Measurements from ENCODE around the gene ADIPOQ. TPM values are rescaled to one million over a fixed set of nuclear protein-coding genes. Genes with fewer than 3 reads are reported as not detected.
"Not testable (repeated sequence)": the region's sequence is repeated elsewhere in the genome, so short reads cannot be mapped to it uniquely, and the experiment has no call there.

The ADIPOQ gene
- total and polyA plus RNA-seq, 4 experiments from 2014 or later = not detected

- no peaks in the 10 kb centered on the region for H3K27me3 ChIP-seq (ENCODE audit: insufficient read depth, low read length)
- peaks cover 0 to 9% (median 0%) of the 10 kb centered on the region in 8 donors for H3K9me3 Mint-ChIP-seq
- H3K27ac ChIP-seq (ENCODE audit: low read depth, low read length) = no peak overlapping the region
- peaks cover 8 to 19% (median 14%) of the 10 kb centered on the region in 4 donors for H3K4me1 Mint-ChIP-seq
- no peak for DNase-seq
- H3K36me3 Mint-ChIP-seq = no peaks in the 10 kb centered on the region
- H3K4me3 Mint-ChIP-seq = no peak overlapping the region
- intact Hi-C loops (cut with micrococcal nuclease) = no loop called here
- H3K36me3 ChIP-seq (ENCODE audit: insufficient read depth, low read length) = no peaks in the 10 kb centered on the region
- H3K27me3 Mint-ChIP-seq = no peaks in the 10 kb centered on the region
- peaks cover 9% of the 10 kb centered on the region for H3K4me1 ChIP-seq (ENCODE audit: insufficient read depth, low read length)
- no peak overlapping the region for H3K4me3 ChIP-seq (ENCODE audit: low read length in 2 of 2)
- H3K27ac Mint-ChIP-seq = peak overlapping the region in 1 of 7 donors; percentile 9
- H3K9me3 ChIP-seq (ENCODE audit: control insufficient read depth in 1 of 2, low read length in 2 of 2) = no peaks in the 10 kb centered on the region
- ChIA-PET CTCF (ENCODE audit: partially characterized antibody) (interaction anchor here (1.0 to 6.7 kb wide), 9 partner anchors 78 to 312 kb away, joined by 3 to 69 read pairs (median 3); partner anchors contain the start of gene RPL39L), POLR2A (ENCODE audit: partially characterized antibody) (interaction anchor here (1.2 to 6.9 kb wide), 4 partner anchors 9 to 260 kb away, joined by 3 to 104 read pairs (median 4); partner anchors contain the start of gene ST6GAL1)
Observed at GRCh38 chr3:186852994-186853393, 10.5 kb downstream of the ADIPOQ start.

- ChIA-PET POLR2A (ENCODE audit: partially characterized antibody) (interaction anchor here (1.2 to 6.9 kb wide), 3 partner anchors 8 to 79 kb away, joined by 3 to 104 read pairs (median 6); partner anchors contain the start of gene ST6GAL1), CTCF (ENCODE audit: partially characterized antibody) (interaction anchor here (1.4 kb wide), 1 partner anchor 67 kb away, joined by 3 read pairs; no protein-coding TSS in a partner anchor)
- Histone ChIP-seq H3K4me1 (ENCODE audit: insufficient read depth, low read length) (peaks cover 9% of the 10 kb centered on the region), H3K27ac (ENCODE audit: low read depth, low read length) (no peak overlapping the region), H3K9me3 (ENCODE audit: control insufficient read depth in 1 of 2, low read length in 2 of 2) (no peaks in the 10 kb centered on the region), H3K36me3 (ENCODE audit: insufficient read depth, low read length) (no peaks in the 10 kb centered on the region), H3K27me3 (ENCODE audit: insufficient read depth, low read length) (no peaks in the 10 kb centered on the region), H3K4me3 (ENCODE audit: low read length in 2 of 2) (no peak overlapping the region)
- Mint-ChIP-seq H3K27me3 (no peaks in the 10 kb centered on the region), H3K9me3 (peaks cover 0 to 11% (median 2%) of the 10 kb centered on the region in 8 donors), H3K4me1 (peaks cover 8 to 19% (median 14%) of the 10 kb centered on the region in 4 donors), H3K36me3 (no peaks in the 10 kb centered on the region), H3K27ac (no peak overlapping the region), H3K4me3 (no peak overlapping the region)
- intact Hi-C loops (cut with micrococcal nuclease) = no loop called here
- no peak for DNase-seq
Observed at GRCh38 chr3:186854146-186854545, 11.6 kb downstream of the ADIPOQ start.

- ChIA-PET CTCF (ENCODE audit: partially characterized antibody) (interaction anchor here (1.2 to 2.8 kb wide), 4 partner anchors 66 to 284 kb away, joined by 3 to 10 read pairs (median 4); partner anchors contain the start of gene RPL39L), POLR2A (ENCODE audit: partially characterized antibody) (interaction anchor here (0.9 to 2.1 kb wide), 2 partner anchors 54 to 172 kb away, joined by 3 to 6 read pairs; no protein-coding TSS in a partner anchor)
- no peak for DNase-seq
- Mint-ChIP-seq H3K9me3 (peaks cover 0 to 14% (median 7%) of the 10 kb centered on the region in 8 donors), H3K4me3 (no peak overlapping the region), H3K27ac (no peak overlapping the region), H3K4me1 (peaks cover 5 to 12% (median 8%) of the 10 kb centered on the region in 4 donors), H3K27me3 (no peaks in the 10 kb centered on the region), H3K36me3 (no peaks in the 10 kb centered on the region)
- intact Hi-C loops (cut with micrococcal nuclease) = no loop called here
- H3K27ac ChIP-seq (ENCODE audit: low read depth, low read length) = no peak overlapping the region
- H3K9me3 ChIP-seq (ENCODE audit: control insufficient read depth in 1 of 2, low read length in 2 of 2) = no peaks in the 10 kb centered on the region
- no peaks in the 10 kb centered on the region for H3K36me3 ChIP-seq (ENCODE audit: insufficient read depth, low read length)
- H3K4me3 ChIP-seq (ENCODE audit: low read length in 2 of 2) = no peak overlapping the region
- peaks cover 3% of the 10 kb centered on the region for H3K4me1 ChIP-seq (ENCODE audit: insufficient read depth, low read length)
- no peaks in the 10 kb centered on the region for H3K27me3 ChIP-seq (ENCODE audit: insufficient read depth, low read length)
Observed at GRCh38 chr3:186854954-186855353, 12.4 kb downstream of the ADIPOQ start.

DNA sequence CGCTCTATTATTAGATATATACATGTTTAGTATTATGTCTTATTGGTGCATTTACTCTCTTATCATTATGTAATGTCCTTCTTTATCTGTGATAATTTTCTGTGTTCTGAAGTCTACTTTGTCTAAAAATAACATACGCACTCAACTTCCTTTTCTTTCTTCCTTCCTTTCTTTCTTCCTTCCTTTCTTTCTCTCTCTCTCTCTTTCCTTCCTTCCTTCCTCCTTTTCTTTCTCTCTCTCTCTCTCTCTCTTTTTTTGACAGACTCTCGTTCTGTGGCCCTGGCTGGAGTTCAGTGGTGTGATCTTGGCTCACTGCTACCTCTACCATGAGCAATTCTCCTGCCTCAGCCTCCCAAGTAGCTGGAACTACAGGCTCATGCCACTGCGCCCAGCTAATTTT is 15.2 kb downstream of the ADIPOQ start:
- no peaks in the 10 kb centered on the region for H3K36me3 Mint-ChIP-seq
- ChIA-PET CTCF (ENCODE audit: partially characterized antibody) (interaction anchor here (0.8 to 2.8 kb wide), 4 partner anchors 74 to 293 kb away, joined by 3 to 10 read pairs (median 4); no protein-coding TSS in a partner anchor), POLR2A (ENCODE audit: partially characterized antibody) (interaction anchor here (1.2 to 2.2 kb wide), 2 partner anchors 47 to 74 kb away, joined by 3 to 10 read pairs; no protein-coding TSS in a partner anchor)
- no peak overlapping the region for H3K27ac Mint-ChIP-seq
- H3K4me3 ChIP-seq (ENCODE audit: low read length in 2 of 2) = no peak overlapping the region
- peaks cover 0 to 9% (median 7%) of the 10 kb centered on the region in 8 donors for H3K9me3 Mint-ChIP-seq
- H3K9me3 ChIP-seq (ENCODE audit: control insufficient read depth in 1 of 2, low read length in 2 of 2) = no peaks in the 10 kb centered on the region
- H3K27me3 Mint-ChIP-seq = no peaks in the 10 kb centered on the region
- H3K36me3 ChIP-seq (ENCODE audit: insufficient read depth, low read length) = no peaks in the 10 kb centered on the region
- H3K27me3 ChIP-seq (ENCODE audit: insufficient read depth, low read length) = no peaks in the 10 kb centered on the region
- peaks cover 0 to 4% (median 0%) of the 10 kb centered on the region in 4 donors for H3K4me1 Mint-ChIP-seq
- intact Hi-C loops (cut with micrococcal nuclease) = no loop called here
- no peaks in the 10 kb centered on the region for H3K4me1 ChIP-seq (ENCODE audit: insufficient read depth, low read length)
- H3K27ac ChIP-seq (ENCODE audit: low read depth, low read length) = no peak overlapping the region
- peak overlapping the region in 1 of 8 donors; percentile 16 for H3K4me3 Mint-ChIP-seq
- no peak for DNase-seq

DNA sequence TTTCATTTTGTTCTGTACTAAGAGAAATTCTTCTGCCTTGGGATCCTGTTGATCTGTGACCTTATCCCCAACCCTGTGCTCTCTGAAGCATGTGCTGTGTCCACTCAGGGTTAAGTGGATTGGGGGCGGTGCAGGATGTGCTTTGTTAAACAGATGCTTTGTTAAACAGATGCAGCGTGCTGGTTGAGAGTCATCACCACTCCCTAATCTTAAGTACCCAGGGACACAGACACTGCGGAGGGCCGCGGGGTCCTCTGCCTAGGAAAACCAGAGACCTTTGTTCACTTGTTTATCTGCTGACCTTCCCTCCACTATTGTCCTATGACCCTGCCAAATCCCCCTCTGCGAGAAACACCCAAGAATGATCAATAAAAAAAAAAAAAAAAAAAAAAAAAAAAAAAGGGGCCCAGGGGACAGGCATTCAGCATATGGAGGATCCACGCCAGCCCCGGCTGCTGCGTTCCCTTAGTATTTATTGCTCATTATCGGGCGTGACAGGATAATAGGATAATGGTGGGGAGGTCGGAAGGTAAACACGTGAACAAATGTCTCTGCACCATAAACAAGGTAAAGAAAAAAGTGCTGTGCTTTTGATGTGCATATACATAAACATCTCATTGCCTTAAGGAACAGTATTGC is 22.8 kb downstream of the ADIPOQ start:
- H3K36me3 ChIP-seq (ENCODE audit: insufficient read depth, low read length); H3K4me3 Mint-ChIP-seq; H3K27ac Mint-ChIP-seq; H3K36me3 Mint-ChIP-seq; H3K27ac ChIP-seq (ENCODE audit: low read depth, low read length); H3K27me3 Mint-ChIP-seq; H3K27me3 ChIP-seq (ENCODE audit: insufficient read depth, low read length); H3K9me3 ChIP-seq (ENCODE audit: control insufficient read depth in 1 of 2, low read length in 2 of 2); intact Hi-C loops (cut with micrococcal nuclease); H3K9me3 Mint-ChIP-seq; H3K4me3 ChIP-seq (ENCODE audit: low read length in 2 of 2); DNase-seq; CTCF ChIA-PET (ENCODE audit: partially characterized antibody); H3K4me1 ChIP-seq (ENCODE audit: insufficient read depth, low read length); POLR2A ChIA-PET (ENCODE audit: partially characterized antibody): not testable (repeated sequence)
- H3K4me1 Mint-ChIP-seq = peaks cover under 1 to 14% (median 5%) of the 10 kb centered on the region in 4 donors

- peaks cover 8 to 21% (median 12%) of the 10 kb centered on the region in 4 donors for H3K4me1 Mint-ChIP-seq
- H3K4me3 Mint-ChIP-seq; H3K36me3 ChIP-seq (ENCODE audit: insufficient read depth, low read length); H3K4me1 ChIP-seq (ENCODE audit: insufficient read depth, low read length); H3K27ac ChIP-seq (ENCODE audit: low read depth, low read length); DNase-seq; POLR2A ChIA-PET (ENCODE audit: partially characterized antibody); H3K9me3 ChIP-seq (ENCODE audit: control insufficient read depth in 1 of 2, low read length in 2 of 2); H3K27me3 ChIP-seq (ENCODE audit: insufficient read depth, low read length); intact Hi-C loops (cut with micrococcal nuclease); H3K27ac Mint-ChIP-seq; H3K9me3 Mint-ChIP-seq; H3K36me3 Mint-ChIP-seq; CTCF ChIA-PET (ENCODE audit: partially characterized antibody); H3K4me3 ChIP-seq (ENCODE audit: low read length in 2 of 2); H3K27me3 Mint-ChIP-seq: not testable (repeated sequence)
Observed at GRCh38 chr3:186866095-186866494, 23.6 kb downstream of the ADIPOQ start.

DNA sequence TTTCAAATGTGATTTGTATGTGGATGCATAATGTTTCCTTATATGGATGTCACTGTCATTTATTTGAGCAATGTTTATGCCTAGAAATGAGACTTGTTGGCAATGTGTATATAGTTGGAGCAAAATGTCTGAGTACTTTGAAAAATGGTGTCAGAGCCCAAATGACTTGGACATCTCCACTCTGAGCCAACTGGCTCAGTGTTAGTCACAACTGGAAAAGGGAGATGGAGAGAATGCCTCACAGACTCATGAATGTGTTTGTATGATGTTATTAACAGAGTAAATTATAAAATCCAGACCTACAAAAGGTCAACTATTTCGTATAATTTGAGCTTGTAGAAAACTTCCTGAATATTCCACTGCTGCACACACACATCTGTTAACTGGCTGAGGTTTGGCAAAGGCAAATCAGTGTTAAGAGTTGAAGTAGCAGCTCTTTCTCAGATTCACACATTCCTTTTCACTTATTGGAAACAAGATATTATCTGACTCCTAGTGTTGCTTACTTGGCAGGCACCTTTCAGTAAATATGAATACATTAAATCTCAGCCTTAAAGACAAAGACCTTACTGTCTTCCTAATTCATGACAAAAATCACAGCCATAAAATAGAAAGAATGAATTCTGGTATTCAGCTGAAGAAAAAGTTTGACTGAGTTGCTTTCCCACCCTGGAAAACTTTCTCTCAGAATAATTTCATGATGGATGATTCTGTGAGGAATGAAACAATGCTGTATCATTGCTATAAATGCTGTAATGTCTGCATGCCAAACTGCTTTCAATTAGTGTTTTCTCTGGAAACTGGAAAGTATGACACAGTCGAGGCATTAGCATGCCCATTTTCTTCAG is 27.0 kb downstream of the ADIPOQ start:
- Mint-ChIP-seq H3K4me1 (peaks cover 16 to 32% (median 23%) of the 10 kb centered on the region in 4 donors), H3K27ac (no peak overlapping the region), H3K36me3 (no peaks in the 10 kb centered on the region), H3K27me3 (no peaks in the 10 kb centered on the region), H3K9me3 (no peaks in the 10 kb centered on the region), H3K4me3 (peak overlapping the region in 1 of 8 donors; percentile 19)
- DNase-seq = no peak
- intact Hi-C loops (cut with micrococcal nuclease) = no loop called here
- Histone ChIP-seq H3K9me3 (ENCODE audit: control insufficient read depth in 1 of 2, low read length in 2 of 2) (no peaks in the 10 kb centered on the region), H3K4me3 (ENCODE audit: low read length in 2 of 2) (no peak overlapping the region), H3K27me3 (ENCODE audit: insufficient read depth, low read length) (no peaks in the 10 kb centered on the region), H3K27ac (ENCODE audit: low read depth, low read length) (no peak overlapping the region), H3K4me1 (ENCODE audit: insufficient read depth, low read length) (peaks cover 20% of the 10 kb centered on the region), H3K36me3 (ENCODE audit: insufficient read depth, low read length) (no peaks in the 10 kb centered on the region)
- POLR2A ChIA-PET (ENCODE audit: partially characterized antibody) = interaction anchor here (1.0 to 1.4 kb wide), 4 partner anchors 9 to 62 kb away, joined by 3 to 7 read pairs (median 4); no protein-coding TSS in a partner anchor
- CTCF ChIA-PET (ENCODE audit: partially characterized antibody) = interaction anchor here (0.9 to 1.5 kb wide), 3 partner anchors 20 to 62 kb away, joined by 3 to 4 read pairs (median 3); no protein-coding TSS in a partner anchor
